ENCODE measurements around the gene GPR32.

GPR32 gene

DNA sequence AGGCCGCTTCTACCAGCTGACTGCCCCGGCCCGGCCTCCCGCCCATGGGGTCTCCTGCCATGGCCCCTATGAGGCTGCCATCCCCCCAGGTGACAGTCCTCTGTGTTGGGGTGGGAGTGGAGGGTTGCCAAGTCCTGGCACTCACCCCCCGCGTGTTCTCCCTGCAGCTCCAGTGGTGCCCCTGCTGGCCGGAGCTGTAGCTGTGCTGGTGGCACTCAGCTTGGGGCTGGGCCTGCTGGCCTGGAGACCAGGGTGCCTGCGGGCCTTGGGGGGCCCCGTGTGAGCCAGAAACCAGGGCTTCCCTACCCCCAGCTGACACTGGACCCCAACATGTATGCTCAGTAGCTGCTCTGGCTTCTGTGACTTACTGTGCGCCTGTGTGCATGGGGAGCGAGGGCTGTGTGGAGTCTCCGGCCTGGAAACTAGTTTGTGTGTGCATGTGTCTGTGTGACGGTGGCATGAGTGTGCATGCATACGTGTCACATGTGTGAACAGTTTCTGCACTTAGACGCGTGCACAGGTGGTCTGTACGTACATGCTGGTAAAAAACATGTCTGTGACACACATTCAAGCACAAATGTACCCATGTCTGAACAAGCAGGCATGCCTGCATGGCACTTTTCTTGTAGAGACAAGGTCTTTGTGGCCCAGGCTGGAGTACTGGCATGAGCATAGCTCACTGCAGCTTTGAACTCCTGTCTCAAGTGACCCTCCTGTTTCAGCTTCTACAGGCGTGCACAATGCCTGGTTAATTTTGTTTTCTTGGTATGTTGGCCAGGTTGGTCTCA lies 24.8 kb downstream of the GPR32 start (continued):
- TF ChIP-seq, protein P1, sequence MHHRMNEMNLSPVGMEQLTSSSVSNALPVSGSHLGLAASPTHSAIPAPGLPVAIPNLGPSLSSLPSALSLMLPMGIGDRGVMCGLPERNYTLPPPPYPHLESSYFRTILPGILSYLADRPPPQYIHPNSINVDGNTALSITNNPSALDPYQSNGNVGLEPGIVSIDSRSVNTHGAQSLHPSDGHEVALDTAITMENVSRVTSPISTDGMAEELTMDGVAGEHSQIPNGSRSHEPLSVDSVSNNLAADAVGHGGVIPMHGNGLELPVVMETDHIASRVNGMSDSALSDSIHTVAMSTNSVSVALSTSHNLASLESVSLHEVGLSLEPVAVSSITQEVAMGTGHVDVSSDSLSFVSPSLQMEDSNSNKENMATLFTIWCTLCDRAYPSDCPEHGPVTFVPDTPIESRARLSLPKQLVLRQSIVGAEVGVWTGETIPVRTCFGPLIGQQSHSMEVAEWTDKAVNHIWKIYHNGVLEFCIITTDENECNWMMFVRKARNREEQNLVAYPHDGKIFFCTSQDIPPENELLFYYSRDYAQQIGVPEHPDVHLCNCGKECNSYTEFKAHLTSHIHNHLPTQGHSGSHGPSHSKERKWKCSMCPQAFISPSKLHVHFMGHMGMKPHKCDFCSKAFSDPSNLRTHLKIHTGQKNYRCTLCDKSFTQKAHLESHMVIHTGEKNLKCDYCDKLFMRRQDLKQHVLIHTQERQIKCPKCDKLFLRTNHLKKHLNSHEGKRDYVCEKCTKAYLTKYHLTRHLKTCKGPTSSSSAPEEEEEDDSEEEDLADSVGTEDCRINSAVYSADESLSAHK (tag by site-specific recombination; IDR thresholded peaks at IDR 0.05): no peak
- TF ChIP-seq KLF1 (tag by site-specific recombination; IDR thresholded peaks at IDR 0.05) (0 out of 2 replicates have a peak, but pooled peaks have one; percentile 4), GLI2 (tag by site-specific recombination; IDR thresholded peaks at IDR 0.05; ENCODE audit: borderline replicate concordance, low read depth) (no peak), ZSCAN30 (tag by site-specific recombination; IDR thresholded peaks at IDR 0.05) (peak; percentile 31; the same call in 1 of the 2 replicates), SCRT2 (tag by site-specific recombination; IDR thresholded peaks at IDR 0.05) (peak; percentile 41; the same call in 1 of the 2 replicates), ZSCAN23 (tag by site-specific recombination; IDR thresholded peaks at IDR 0.05) (no peak), ZNF660 (tag by site-specific recombination; IDR thresholded peaks at IDR 0.05) (no peak), ZNF596 (tag by site-specific recombination; IDR thresholded peaks at IDR 0.05) (no peak; the same call in 1 of the 2 replicates), SETDB1 (IDR thresholded peaks at IDR 0.05; ENCODE audit: insufficient read length, low read length) (no peak), BCL11A (tag by site-specific recombination; IDR thresholded peaks at IDR 0.05; ENCODE audit: low read depth) (peak; percentile 65; the same call in 1 of the 2 replicates), ZBTB21 (tag by site-specific recombination; IDR thresholded peaks at IDR 0.05) (no peak), RBAK (tag by site-specific recombination; IDR thresholded peaks at IDR 0.05) (no peak), OVOL3 (tag by site-specific recombination; IDR thresholded peaks at IDR 0.05) (no peak), ZNF16 (tag by site-specific recombination; IDR thresholded peaks at IDR 0.05; ENCODE audit: low read depth) (no peak), ZNF37A (tag by site-specific recombination; IDR thresholded peaks at IDR 0.05) (no peak), KLF8 (tag by site-specific recombination; IDR thresholded peaks at IDR 0.05) (no peak), PRDM1 (tag by site-specific recombination; IDR thresholded peaks at IDR 0.05) (no peak), ZNF23 (tag by site-specific recombination; IDR thresholded peaks at IDR 0.05; ENCODE audit: borderline replicate concordance) (no peak)
- TF ChIP-seq, protein P2, sequence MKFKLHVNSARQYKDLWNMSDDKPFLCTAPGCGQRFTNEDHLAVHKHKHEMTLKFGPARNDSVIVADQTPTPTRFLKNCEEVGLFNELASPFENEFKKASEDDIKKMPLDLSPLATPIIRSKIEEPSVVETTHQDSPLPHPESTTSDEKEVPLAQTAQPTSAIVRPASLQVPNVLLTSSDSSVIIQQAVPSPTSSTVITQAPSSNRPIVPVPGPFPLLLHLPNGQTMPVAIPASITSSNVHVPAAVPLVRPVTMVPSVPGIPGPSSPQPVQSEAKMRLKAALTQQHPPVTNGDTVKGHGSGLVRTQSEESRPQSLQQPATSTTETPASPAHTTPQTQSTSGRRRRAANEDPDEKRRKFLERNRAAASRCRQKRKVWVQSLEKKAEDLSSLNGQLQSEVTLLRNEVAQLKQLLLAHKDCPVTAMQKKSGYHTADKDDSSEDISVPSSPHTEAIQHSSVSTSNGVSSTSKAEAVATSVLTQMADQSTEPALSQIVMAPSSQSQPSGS (tag by site-specific recombination; IDR thresholded peaks at IDR 0.05; ENCODE audit: low read depth): no peak
- TF ChIP-seq, protein P3, sequence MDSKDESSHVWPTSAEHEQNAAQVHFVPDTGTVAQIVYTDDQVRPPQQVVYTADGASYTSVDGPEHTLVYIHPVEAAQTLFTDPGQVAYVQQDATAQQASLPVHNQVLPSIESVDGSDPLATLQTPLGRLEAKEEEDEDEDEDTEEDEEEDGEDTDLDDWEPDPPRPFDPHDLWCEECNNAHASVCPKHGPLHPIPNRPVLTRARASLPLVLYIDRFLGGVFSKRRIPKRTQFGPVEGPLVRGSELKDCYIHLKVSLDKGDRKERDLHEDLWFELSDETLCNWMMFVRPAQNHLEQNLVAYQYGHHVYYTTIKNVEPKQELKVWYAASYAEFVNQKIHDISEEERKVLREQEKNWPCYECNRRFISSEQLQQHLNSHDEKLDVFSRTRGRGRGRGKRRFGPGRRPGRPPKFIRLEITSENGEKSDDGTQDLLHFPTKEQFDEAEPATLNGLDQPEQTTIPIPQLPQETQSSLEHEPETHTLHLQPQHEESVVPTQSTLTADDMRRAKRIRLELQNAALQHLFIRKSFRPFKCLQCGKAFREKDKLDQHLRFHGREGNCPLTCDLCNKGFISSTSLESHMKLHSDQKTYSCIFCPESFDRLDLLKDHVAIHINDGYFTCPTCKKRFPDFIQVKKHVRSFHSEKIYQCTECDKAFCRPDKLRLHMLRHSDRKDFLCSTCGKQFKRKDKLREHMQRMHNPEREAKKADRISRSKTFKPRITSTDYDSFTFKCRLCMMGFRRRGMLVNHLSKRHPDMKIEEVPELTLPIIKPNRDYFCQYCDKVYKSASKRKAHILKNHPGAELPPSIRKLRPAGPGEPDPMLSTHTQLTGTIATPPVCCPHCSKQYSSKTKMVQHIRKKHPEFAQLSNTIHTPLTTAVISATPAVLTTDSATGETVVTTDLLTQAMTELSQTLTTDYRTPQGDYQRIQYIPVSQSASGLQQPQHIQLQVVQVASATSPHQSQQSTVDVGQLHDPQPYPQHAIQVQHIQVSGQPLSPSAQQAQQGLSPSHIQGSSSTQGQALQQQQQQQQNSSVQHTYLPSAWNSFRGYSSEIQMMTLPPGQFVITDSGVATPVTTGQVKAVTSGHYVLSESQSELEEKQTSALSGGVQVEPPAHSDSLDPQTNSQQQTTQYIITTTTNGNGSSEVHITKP (tag by site-specific recombination; IDR thresholded peaks at IDR 0.05): no peak; the same call in 1 of the 2 replicates
- TF ChIP-seq, protein P4, sequence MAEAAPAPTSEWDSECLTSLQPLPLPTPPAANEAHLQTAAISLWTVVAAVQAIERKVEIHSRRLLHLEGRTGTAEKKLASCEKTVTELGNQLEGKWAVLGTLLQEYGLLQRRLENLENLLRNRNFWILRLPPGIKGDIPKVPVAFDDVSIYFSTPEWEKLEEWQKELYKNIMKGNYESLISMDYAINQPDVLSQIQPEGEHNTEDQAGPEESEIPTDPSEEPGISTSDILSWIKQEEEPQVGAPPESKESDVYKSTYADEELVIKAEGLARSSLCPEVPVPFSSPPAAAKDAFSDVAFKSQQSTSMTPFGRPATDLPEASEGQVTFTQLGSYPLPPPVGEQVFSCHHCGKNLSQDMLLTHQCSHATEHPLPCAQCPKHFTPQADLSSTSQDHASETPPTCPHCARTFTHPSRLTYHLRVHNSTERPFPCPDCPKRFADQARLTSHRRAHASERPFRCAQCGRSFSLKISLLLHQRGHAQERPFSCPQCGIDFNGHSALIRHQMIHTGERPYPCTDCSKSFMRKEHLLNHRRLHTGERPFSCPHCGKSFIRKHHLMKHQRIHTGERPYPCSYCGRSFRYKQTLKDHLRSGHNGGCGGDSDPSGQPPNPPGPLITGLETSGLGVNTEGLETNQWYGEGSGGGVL (tag by site-specific recombination; IDR thresholded peaks at IDR 0.05): peak; percentile 74
- TF ChIP-seq, protein P5, sequence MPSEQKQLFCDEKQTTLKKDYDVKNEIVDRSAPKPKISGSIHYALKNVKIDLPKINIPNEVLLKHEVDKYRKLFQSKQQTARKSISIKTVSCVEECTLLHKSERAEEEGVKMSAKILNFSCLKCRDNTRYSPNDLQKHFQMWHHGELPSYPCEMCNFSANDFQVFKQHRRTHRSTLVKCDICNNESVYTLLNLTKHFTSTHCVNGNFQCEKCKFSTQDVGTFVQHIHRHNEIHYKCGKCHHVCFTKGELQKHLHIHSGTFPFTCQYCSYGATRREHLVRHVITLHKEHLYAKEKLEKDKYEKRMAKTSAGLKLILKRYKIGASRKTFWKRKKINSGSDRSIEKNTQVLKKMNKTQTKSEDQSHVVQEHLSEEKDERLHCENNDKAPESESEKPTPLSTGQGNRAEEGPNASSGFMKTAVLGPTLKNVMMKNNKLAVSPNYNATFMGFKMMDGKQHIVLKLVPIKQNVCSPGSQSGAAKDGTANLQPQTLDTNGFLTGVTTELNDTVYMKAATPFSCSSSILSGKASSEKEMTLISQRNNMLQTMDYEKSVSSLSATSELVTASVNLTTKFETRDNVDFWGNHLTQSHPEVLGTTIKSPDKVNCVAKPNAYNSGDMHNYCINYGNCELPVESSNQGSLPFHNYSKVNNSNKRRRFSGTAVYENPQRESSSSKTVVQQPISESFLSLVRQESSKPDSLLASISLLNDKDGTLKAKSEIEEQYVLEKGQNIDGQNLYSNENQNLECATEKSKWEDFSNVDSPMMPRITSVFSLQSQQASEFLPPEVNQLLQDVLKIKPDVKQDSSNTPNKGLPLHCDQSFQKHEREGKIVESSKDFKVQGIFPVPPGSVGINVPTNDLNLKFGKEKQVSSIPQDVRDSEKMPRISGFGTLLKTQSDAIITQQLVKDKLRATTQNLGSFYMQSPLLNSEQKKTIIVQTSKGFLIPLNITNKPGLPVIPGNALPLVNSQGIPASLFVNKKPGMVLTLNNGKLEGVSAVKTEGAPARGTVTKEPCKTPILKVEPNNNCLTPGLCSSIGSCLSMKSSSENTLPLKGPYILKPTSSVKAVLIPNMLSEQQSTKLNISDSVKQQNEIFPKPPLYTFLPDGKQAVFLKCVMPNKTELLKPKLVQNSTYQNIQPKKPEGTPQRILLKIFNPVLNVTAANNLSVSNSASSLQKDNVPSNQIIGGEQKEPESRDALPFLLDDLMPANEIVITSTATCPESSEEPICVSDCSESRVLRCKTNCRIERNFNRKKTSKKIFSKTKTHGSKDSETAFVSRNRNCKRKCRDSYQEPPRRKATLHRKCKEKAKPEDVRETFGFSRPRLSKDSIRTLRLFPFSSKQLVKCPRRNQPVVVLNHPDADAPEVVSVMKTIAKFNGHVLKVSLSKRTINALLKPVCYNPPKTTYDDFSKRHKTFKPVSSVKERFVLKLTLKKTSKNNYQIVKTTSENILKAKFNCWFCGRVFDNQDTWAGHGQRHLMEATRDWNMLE (tag by site-specific recombination; conservative IDR thresholded peaks at IDR 0.05; ENCODE audit: low read depth): no peak
- TF ChIP-seq, protein P6, sequence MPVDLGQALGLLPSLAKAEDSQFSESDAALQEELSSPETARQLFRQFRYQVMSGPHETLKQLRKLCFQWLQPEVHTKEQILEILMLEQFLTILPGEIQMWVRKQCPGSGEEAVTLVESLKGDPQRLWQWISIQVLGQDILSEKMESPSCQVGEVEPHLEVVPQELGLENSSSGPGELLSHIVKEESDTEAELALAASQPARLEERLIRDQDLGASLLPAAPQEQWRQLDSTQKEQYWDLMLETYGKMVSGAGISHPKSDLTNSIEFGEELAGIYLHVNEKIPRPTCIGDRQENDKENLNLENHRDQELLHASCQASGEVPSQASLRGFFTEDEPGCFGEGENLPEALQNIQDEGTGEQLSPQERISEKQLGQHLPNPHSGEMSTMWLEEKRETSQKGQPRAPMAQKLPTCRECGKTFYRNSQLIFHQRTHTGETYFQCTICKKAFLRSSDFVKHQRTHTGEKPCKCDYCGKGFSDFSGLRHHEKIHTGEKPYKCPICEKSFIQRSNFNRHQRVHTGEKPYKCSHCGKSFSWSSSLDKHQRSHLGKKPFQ (tag by site-specific recombination; IDR thresholded peaks at IDR 0.05): peak; percentile 95
